GM18873 (cell line): Measurements from ENCODE around the gene UBAC2.
A peak's percentile ranks its signal among the peaks of the same experiment; 100 is the strongest.

Experiments
- ATAC-seq: cut with Tn5 transposase; IDR thresholded peaks from one replicate; pipeline ENCODE4 v1.9.1; 2021; ENCODE audit warnings: mild to moderate bottlenecking, moderate library complexity, moderate number of reproducible peaks; ENCODE audit not compliant: unreplicated experiment, low FRiP score

The UBAC2 gene

GRCh38 chr13:99329477-99329876 lies 128.8 kb downstream of the UBAC2 start:
- no peak for ATAC-seq

- no peak for ATAC-seq
These were observed 130.3 kb downstream of the UBAC2 start for GRCh38 chr13:99330942-99331341.

- ATAC-seq, result peak; percentile 88
These were observed 131.2 kb downstream of the UBAC2 start for GRCh38 chr13:99331881-99332293.

GRCh38 chr13:99332456-99332855 lies 131.8 kb downstream of the UBAC2 start:
- peak; percentile 14 for ATAC-seq

- ATAC-seq, result no peak
These were observed 133.6 kb downstream of the UBAC2 start for GRCh38 chr13:99334221-99334620.

GRCh38 chr13:99335087-99335486 lies 134.4 kb downstream of the UBAC2 start:
- ATAC-seq, result no peak

GRCh38 chr13:99335603-99336002 lies 134.9 kb downstream of the UBAC2 start:
- peak; percentile 74 for ATAC-seq

GRCh38 chr13:99339230-99339721 lies 138.6 kb downstream of the UBAC2 start:
- ATAC-seq, result no peak

- ATAC-seq, result no peak
These were observed 139.2 kb downstream of the UBAC2 start for GRCh38 chr13:99339736-99340397.

- ATAC-seq, result no peak
These were observed 140.0 kb downstream of the UBAC2 start for GRCh38 chr13:99340638-99341037.

GRCh38 chr13:99341969-99342722 lies 141.5 kb downstream of the UBAC2 start:
- no peak for ATAC-seq

GRCh38 chr13:99342723-99343315 lies 142.2 kb downstream of the UBAC2 start:
- no peak for ATAC-seq

- ATAC-seq, result no peak
These were observed 144.1 kb downstream of the UBAC2 start for GRCh38 chr13:99344610-99345208.

GRCh38 chr13:99345345-99345744 lies 144.7 kb downstream of the UBAC2 start:
- no peak for ATAC-seq

- ATAC-seq, result no peak
These were observed 145.8 kb downstream of the UBAC2 start for GRCh38 chr13:99346335-99347042.

- peak; percentile 10 for ATAC-seq
These were observed 146.8 kb downstream of the UBAC2 start for GRCh38 chr13:99347335-99347878.

- peak; percentile 78 for ATAC-seq
These were observed 147.3 kb downstream of the UBAC2 start for GRCh38 chr13:99347911-99348451.

GRCh38 chr13:99350191-99350590 lies 149.5 kb downstream of the UBAC2 start:
- no peak for ATAC-seq

- no peak for ATAC-seq
These were observed 151.1 kb downstream of the UBAC2 start for GRCh38 chr13:99351772-99352171.
